GM12878 (cell line): ENCODE measurements around the gene PKP3.

ENCODE experiments used
- CHD2 ChIP-seq: IDR thresholded peaks from 2 replicates; pipeline ENCODE4 v1.6.1; 2011; ENCODE audit warnings: low read depth, low read length, improper control_type of control experiment, borderline replicate concordance
- CREB1 ChIP-seq: IDR thresholded peaks from 2 replicates; pipeline ENCODE4 v1.6.1; 2012; ENCODE audit warnings: low read depth, mild to moderate bottlenecking, inconsistent platforms
- EP300 ChIP-seq, 2 experiments: fragments of 150-350 bp in 1 of 2; IDR thresholded peaks; 2 replicates each; pipeline ENCODE4 v1.6.1; 2011 to 2012; ENCODE audit warnings: low read depth in 2 of 2, low read length in 2 of 2, borderline replicate concordance in 1 of 2, improper control_type of control experiment in 1 of 2, inconsistent platforms in 1 of 2; ENCODE audit not compliant: control insufficient read depth in 1 of 2
- NFIC ChIP-seq: IDR thresholded peaks from 2 replicates; pipeline ENCODE4 v1.6.1; 2012; ENCODE audit warnings: low read depth, mild to moderate bottlenecking, inconsistent platforms, low read length, moderate library complexity
- POU2F2 ChIP-seq: IDR thresholded peaks from 3 replicates; pipeline ENCODE4 v1.6.1; 2011; ENCODE audit warnings: low read depth, mild to moderate bottlenecking, low read length, borderline replicate concordance
- RAD51 ChIP-seq: fragments of 450-650 bp; IDR thresholded peaks from 2 replicates; pipeline ENCODE4 v1.6.1; 2016; ENCODE audit warnings: moderate library complexity, mild to moderate bottlenecking, inconsistent platforms
- SMC3 ChIP-seq: IDR thresholded peaks from 2 replicates; pipeline ENCODE4 v1.6.1; 2011; ENCODE audit warnings: low read length, improper control_type of control experiment, borderline replicate concordance
- TAF1 ChIP-seq: IDR thresholded peaks from 2 replicates; pipeline ENCODE4 v1.6.1; 2011; ENCODE audit warnings: mild to moderate bottlenecking, low read depth, low read length, borderline replicate concordance
- TF ChIP-seq, protein P1 (sequence below): fragments of 450-650 bp; formaldehyde crosslinking; IDR thresholded peaks from 2 replicates; pipeline ENCODE4 v1.4.0; 2020; ENCODE audit warnings: mild to moderate bottlenecking, moderate library complexity
- TF ChIP-seq, protein P2 (sequence below), 3 experiments: IDR thresholded peaks in 2 of 3; conservative IDR thresholded peaks in 1 of 3; 2 replicates each; pipeline ENCODE4 v1.5.1; 2011; ENCODE audit warnings: low read depth in 3 of 3, low read length in 3 of 3, mild to moderate bottlenecking in 3 of 3, control low read depth in 2 of 3, moderate library complexity in 2 of 3, inconsistent platforms in 1 of 3, mixed read lengths in 1 of 3; ENCODE audit not compliant: control insufficient read depth in 2 of 3, insufficient read depth in 1 of 3; ENCODE audit errors: extremely low read depth in 1 of 3

DNA sequence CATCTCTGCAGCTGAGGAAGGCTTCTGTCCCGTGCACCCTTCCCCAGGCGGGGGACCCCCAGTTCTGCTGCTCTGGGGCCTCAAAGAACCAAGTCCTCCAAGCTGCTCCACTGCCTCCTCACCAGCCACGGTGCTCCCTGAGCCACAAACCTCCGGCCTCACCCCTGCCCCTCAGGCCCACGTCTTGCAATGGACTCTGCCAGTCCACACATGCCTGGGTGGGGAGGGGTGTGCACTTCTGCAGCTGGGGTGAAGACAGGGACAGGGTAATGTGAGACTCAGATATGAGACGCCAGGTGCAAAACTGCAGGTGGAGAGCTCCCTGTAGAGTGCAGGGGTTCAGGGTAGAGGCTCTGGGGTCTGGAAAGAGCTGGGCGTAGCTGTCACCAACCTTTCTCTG, 52.9 kb downstream of the PKP3 start:
- TF ChIP-seq CHD2 (no peak), SMC3 (no peak), NFIC (no peak), EP300 (IDR thresholded peaks at IDR 0.05; ENCODE audit: borderline replicate concordance in 1 of 2, control insufficient read depth in 1 of 2, low read depth in 2 of 2, low read length in 2 of 2) (no peak), TAF1 (no peak), RAD51 (no peak), POU2F2 (no peak), CREB1 (no peak)
- TF ChIP-seq, protein P1, sequence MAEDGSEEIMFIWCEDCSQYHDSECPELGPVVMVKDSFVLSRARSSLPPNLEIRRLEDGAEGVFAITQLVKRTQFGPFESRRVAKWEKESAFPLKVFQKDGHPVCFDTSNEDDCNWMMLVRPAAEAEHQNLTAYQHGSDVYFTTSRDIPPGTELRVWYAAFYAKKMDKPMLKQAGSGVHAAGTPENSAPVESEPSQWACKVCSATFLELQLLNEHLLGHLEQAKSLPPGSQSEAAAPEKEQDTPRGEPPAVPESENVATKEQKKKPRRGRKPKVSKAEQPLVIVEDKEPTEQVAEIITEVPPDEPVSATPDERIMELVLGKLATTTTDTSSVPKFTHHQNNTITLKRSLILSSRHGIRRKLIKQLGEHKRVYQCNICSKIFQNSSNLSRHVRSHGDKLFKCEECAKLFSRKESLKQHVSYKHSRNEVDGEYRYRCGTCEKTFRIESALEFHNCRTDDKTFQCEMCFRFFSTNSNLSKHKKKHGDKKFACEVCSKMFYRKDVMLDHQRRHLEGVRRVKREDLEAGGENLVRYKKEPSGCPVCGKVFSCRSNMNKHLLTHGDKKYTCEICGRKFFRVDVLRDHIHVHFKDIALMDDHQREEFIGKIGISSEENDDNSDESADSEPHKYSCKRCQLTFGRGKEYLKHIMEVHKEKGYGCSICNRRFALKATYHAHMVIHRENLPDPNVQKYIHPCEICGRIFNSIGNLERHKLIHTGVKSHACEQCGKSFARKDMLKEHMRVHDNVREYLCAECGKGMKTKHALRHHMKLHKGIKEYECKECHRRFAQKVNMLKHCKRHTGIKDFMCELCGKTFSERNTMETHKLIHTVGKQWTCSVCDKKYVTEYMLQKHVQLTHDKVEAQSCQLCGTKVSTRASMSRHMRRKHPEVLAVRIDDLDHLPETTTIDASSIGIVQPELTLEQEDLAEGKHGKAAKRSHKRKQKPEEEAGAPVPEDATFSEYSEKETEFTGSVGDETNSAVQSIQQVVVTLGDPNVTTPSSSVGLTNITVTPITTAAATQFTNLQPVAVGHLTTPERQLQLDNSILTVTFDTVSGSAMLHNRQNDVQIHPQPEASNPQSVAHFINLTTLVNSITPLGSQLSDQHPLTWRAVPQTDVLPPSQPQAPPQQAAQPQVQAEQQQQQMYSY = no peak
- TF ChIP-seq, protein P2, sequence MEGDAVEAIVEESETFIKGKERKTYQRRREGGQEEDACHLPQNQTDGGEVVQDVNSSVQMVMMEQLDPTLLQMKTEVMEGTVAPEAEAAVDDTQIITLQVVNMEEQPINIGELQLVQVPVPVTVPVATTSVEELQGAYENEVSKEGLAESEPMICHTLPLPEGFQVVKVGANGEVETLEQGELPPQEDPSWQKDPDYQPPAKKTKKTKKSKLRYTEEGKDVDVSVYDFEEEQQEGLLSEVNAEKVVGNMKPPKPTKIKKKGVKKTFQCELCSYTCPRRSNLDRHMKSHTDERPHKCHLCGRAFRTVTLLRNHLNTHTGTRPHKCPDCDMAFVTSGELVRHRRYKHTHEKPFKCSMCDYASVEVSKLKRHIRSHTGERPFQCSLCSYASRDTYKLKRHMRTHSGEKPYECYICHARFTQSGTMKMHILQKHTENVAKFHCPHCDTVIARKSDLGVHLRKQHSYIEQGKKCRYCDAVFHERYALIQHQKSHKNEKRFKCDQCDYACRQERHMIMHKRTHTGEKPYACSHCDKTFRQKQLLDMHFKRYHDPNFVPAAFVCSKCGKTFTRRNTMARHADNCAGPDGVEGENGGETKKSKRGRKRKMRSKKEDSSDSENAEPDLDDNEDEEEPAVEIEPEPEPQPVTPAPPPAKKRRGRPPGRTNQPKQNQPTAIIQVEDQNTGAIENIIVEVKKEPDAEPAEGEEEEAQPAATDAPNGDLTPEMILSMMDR (IDR thresholded peaks at IDR 0.05 in 2 of 3, conservative IDR thresholded peaks at IDR 0.05 in 1 of 3; ENCODE audit: control insufficient read depth in 2 of 3, extremely low read depth in 1 of 3, insufficient read depth in 1 of 3, low read depth in 3 of 3, low read length in 3 of 3) = no peak
